AG10803 (cell line): Measurements from ENCODE around the gene SLX4IP.

Experiments
- DNase-seq: peaks from one replicate; pipeline ENCODE4 v3.0.0; 2010; ENCODE audit warnings: low read depth
- H3K4me3 ChIP-seq: 2 replicates; pipeline ENCODE4 v1.5.1; 2011; ENCODE audit warnings: mild to moderate bottlenecking, low read length, control low read depth
- CTCF ChIP-seq: conservative IDR thresholded peaks from 2 replicates; pipeline ENCODE4 v1.5.1; 2011; ENCODE audit warnings: mild to moderate bottlenecking, low read length, control low read depth, inconsistent platforms

The SLX4IP gene

GRCh38 chr20:10538768-10539167 lies 103.7 kb downstream of the SLX4IP start:
- TF ChIP-seq CTCF = no peak
- no peak overlapping the region for H3K4me3 ChIP-seq
- DNase-seq = no peak

GRCh38 chr20:10539818-10540553 lies 104.9 kb downstream of the SLX4IP start:
- no peak for DNase-seq
- TF ChIP-seq CTCF = no peak
- H3K4me3 ChIP-seq = no peak overlapping the region

GRCh38 chr20:10540636-10541493 lies 105.8 kb downstream of the SLX4IP start:
- no peak overlapping the region for H3K4me3 ChIP-seq
- DNase-seq = peak; percentile 77
- TF ChIP-seq CTCF = no peak

- no peak overlapping the region for H3K4me3 ChIP-seq
- no peak for TF ChIP-seq CTCF
- DNase-seq = no peak
Observed at GRCh38 chr20:10541668-10542411, 106.7 kb downstream of the SLX4IP start.

GRCh38 chr20:10542442-10542841 lies 107.3 kb downstream of the SLX4IP start:
- no peak for DNase-seq
- TF ChIP-seq CTCF = no peak
- no peak overlapping the region for H3K4me3 ChIP-seq

- H3K4me3 ChIP-seq = no peak overlapping the region
- no peak for DNase-seq
- TF ChIP-seq CTCF = no peak
Observed at GRCh38 chr20:10543480-10543879, 108.4 kb downstream of the SLX4IP start.
